ENCODE data around the gene COL24A1. TPM values are rescaled to one million over a fixed set of nuclear protein-coding genes. Genes with fewer than 3 reads are reported as not detected.

Gene COL24A1
- total and polyA plus RNA-seq, 5 donors from 2014 or later = 0.32 TPM; not detected in 4

GRCh38 chr1:86000601-86001000 is 156.0 kb downstream of the COL24A1 start:
- H3K36me3 Mint-ChIP-seq = no peaks in the 10 kb centered on the region
- no peaks in the 10 kb centered on the region for H3K27me3 Mint-ChIP-seq
- no peak for ATAC-seq (ENCODE audit: low read depth in 2 of 2)
- DNase-seq = no peak
- Histone ChIP-seq H3K27me3 (ENCODE audit: control insufficient read depth, insufficient read depth, low read length) (no peaks in the 10 kb centered on the region), H3K4me3 (ENCODE audit: low read depth, low read length) (no peak overlapping the region), H3K4me1 (ENCODE audit: control insufficient read depth, insufficient read depth, low read length, poor library complexity, severe bottlenecking) (no peaks in the 10 kb centered on the region), H3K36me3 (ENCODE audit: control insufficient read depth, insufficient read depth, low read length) (no peaks in the 10 kb centered on the region), H3K9me3 (ENCODE audit: control insufficient read depth in 2 of 2, low read length in 2 of 2) (no peaks in the 10 kb centered on the region), H3K27ac (ENCODE audit: insufficient read depth, low read length, poor library complexity, severe bottlenecking) (no peak overlapping the region)
- no peak overlapping the region for H3K4me3 Mint-ChIP-seq
- H3K4me1 Mint-ChIP-seq = no peaks in the 10 kb centered on the region
- no peak overlapping the region for H3K27ac Mint-ChIP-seq
- peaks cover 0 to 8% (median 4%) of the 10 kb centered on the region in 7 donors for H3K9me3 Mint-ChIP-seq

- no peak for ATAC-seq (ENCODE audit: low read depth in 2 of 2)
- H3K27ac Mint-ChIP-seq = no peak overlapping the region
- no peaks in the 10 kb centered on the region for H3K36me3 ChIP-seq (ENCODE audit: control insufficient read depth, insufficient read depth, low read length)
- no peaks in the 10 kb centered on the region for H3K9me3 ChIP-seq (ENCODE audit: control insufficient read depth in 2 of 2, low read length in 2 of 2)
- peaks cover 0 to 4% (median 0%) of the 10 kb centered on the region in 7 donors for H3K9me3 Mint-ChIP-seq
- H3K4me3 ChIP-seq (ENCODE audit: low read depth, low read length) = no peak overlapping the region
- no peak overlapping the region for H3K4me3 Mint-ChIP-seq
- H3K27ac ChIP-seq (ENCODE audit: insufficient read depth, low read length, poor library complexity, severe bottlenecking) = no peak overlapping the region
- H3K36me3 Mint-ChIP-seq = no peaks in the 10 kb centered on the region
- no peak for DNase-seq
- H3K27me3 ChIP-seq (ENCODE audit: control insufficient read depth, insufficient read depth, low read length) = no peaks in the 10 kb centered on the region
- H3K4me1 Mint-ChIP-seq = no peaks in the 10 kb centered on the region
- no peaks in the 10 kb centered on the region for H3K4me1 ChIP-seq (ENCODE audit: control insufficient read depth, insufficient read depth, low read length, poor library complexity, severe bottlenecking)
- no peaks in the 10 kb centered on the region for H3K27me3 Mint-ChIP-seq
Measured at GRCh38 chr1:85998105-85998855, 158.3 kb downstream of the COL24A1 start.

GRCh38 chr1:85992791-85993190 is 163.8 kb downstream of the COL24A1 start:
- no peak overlapping the region for H3K27ac ChIP-seq (ENCODE audit: insufficient read depth, low read length, poor library complexity, severe bottlenecking)
- ATAC-seq (ENCODE audit: low read depth in 2 of 2) (no peak), DNase-seq (no peak)
- H3K9me3 ChIP-seq (ENCODE audit: control insufficient read depth in 2 of 2, low read length in 2 of 2) = no peaks in the 10 kb centered on the region
- no peaks in the 10 kb centered on the region for H3K27me3 Mint-ChIP-seq
- H3K4me1 Mint-ChIP-seq = no peaks in the 10 kb centered on the region
- no peaks in the 10 kb centered on the region for H3K36me3 ChIP-seq (ENCODE audit: control insufficient read depth, insufficient read depth, low read length)
- peaks cover 0 to 2% (median 0%) of the 10 kb centered on the region in 7 donors for H3K9me3 Mint-ChIP-seq
- H3K27ac Mint-ChIP-seq = no peak overlapping the region
- H3K4me1 ChIP-seq (ENCODE audit: control insufficient read depth, insufficient read depth, low read length, poor library complexity, severe bottlenecking) = no peaks in the 10 kb centered on the region
- no peaks in the 10 kb centered on the region for H3K27me3 ChIP-seq (ENCODE audit: control insufficient read depth, insufficient read depth, low read length)
- H3K4me3 Mint-ChIP-seq = no peak overlapping the region
- no peak overlapping the region for H3K4me3 ChIP-seq (ENCODE audit: low read depth, low read length)
- no peaks in the 10 kb centered on the region for H3K36me3 Mint-ChIP-seq

- Histone ChIP-seq H3K27ac (ENCODE audit: insufficient read depth, low read length, poor library complexity, severe bottlenecking) (no peak overlapping the region), H3K36me3 (ENCODE audit: control insufficient read depth, insufficient read depth, low read length) (no peaks in the 10 kb centered on the region), H3K4me1 (ENCODE audit: control insufficient read depth, insufficient read depth, low read length, poor library complexity, severe bottlenecking) (no peaks in the 10 kb centered on the region), H3K9me3 (ENCODE audit: control insufficient read depth in 2 of 2, low read length in 2 of 2) (no peaks in the 10 kb centered on the region), H3K4me3 (ENCODE audit: low read depth, low read length) (no peak overlapping the region), H3K27me3 (ENCODE audit: control insufficient read depth, insufficient read depth, low read length) (no peaks in the 10 kb centered on the region)
- H3K27ac Mint-ChIP-seq = no peak overlapping the region
- H3K4me3 Mint-ChIP-seq = no peak overlapping the region
- no peaks in the 10 kb centered on the region for H3K36me3 Mint-ChIP-seq
- DNase-seq (no peak), ATAC-seq (ENCODE audit: low read depth in 2 of 2) (no peak)
- H3K4me1 Mint-ChIP-seq = no peaks in the 10 kb centered on the region
- no peaks in the 10 kb centered on the region for H3K27me3 Mint-ChIP-seq
- peaks cover 0 to 2% (median 0%) of the 10 kb centered on the region in 7 donors for H3K9me3 Mint-ChIP-seq
Measured at GRCh38 chr1:85991261-85991660, 165.3 kb downstream of the COL24A1 start.

GRCh38 chr1:85984636-85985035 is 171.9 kb downstream of the COL24A1 start:
- no peak overlapping the region for H3K27ac ChIP-seq (ENCODE audit: insufficient read depth, low read length, poor library complexity, severe bottlenecking)
- Mint-ChIP-seq H3K9me3 (peaks cover 0 to 7% (median 0%) of the 10 kb centered on the region in 7 donors), H3K27me3 (no peaks in the 10 kb centered on the region), H3K36me3 (no peaks in the 10 kb centered on the region), H3K4me1 (no peaks in the 10 kb centered on the region), H3K27ac (no peak overlapping the region), H3K4me3 (no peak overlapping the region)
- no peaks in the 10 kb centered on the region for H3K9me3 ChIP-seq (ENCODE audit: control insufficient read depth in 2 of 2, low read length in 2 of 2)
- H3K4me3 ChIP-seq (ENCODE audit: low read depth, low read length) = no peak overlapping the region
- no peaks in the 10 kb centered on the region for H3K36me3 ChIP-seq (ENCODE audit: control insufficient read depth, insufficient read depth, low read length)
- ATAC-seq (ENCODE audit: low read depth in 2 of 2) (no peak), DNase-seq (no peak)
- no peaks in the 10 kb centered on the region for H3K4me1 ChIP-seq (ENCODE audit: control insufficient read depth, insufficient read depth, low read length, poor library complexity, severe bottlenecking)
- H3K27me3 ChIP-seq (ENCODE audit: control insufficient read depth, insufficient read depth, low read length) = no peaks in the 10 kb centered on the region

- H3K9me3 Mint-ChIP-seq = peaks cover 0 to 8% (median 4%) of the 10 kb centered on the region in 7 donors
Measured at GRCh38 chr1:85983316-85983715, 173.3 kb downstream of the COL24A1 start.

GRCh38 chr1:85976516-85977205 is 179.9 kb downstream of the COL24A1 start:
- no peak overlapping the region for H3K27ac Mint-ChIP-seq
- Histone ChIP-seq H3K36me3 (ENCODE audit: control insufficient read depth, insufficient read depth, low read length) (no peaks in the 10 kb centered on the region), H3K27ac (ENCODE audit: insufficient read depth, low read length, poor library complexity, severe bottlenecking) (no peak overlapping the region), H3K4me3 (ENCODE audit: low read depth, low read length) (no peak overlapping the region), H3K4me1 (ENCODE audit: control insufficient read depth, insufficient read depth, low read length, poor library complexity, severe bottlenecking) (no peaks in the 10 kb centered on the region), H3K9me3 (ENCODE audit: control insufficient read depth in 2 of 2, low read length in 2 of 2) (no peaks in the 10 kb centered on the region), H3K27me3 (ENCODE audit: control insufficient read depth, insufficient read depth, low read length) (no peaks in the 10 kb centered on the region)
- no peaks in the 10 kb centered on the region for H3K4me1 Mint-ChIP-seq
- H3K4me3 Mint-ChIP-seq = no peak overlapping the region
- peaks cover 0 to 8% (median 6%) of the 10 kb centered on the region in 7 donors for H3K9me3 Mint-ChIP-seq
- DNase-seq (no peak), ATAC-seq (ENCODE audit: low read depth in 2 of 2) (no peak)
- H3K36me3 Mint-ChIP-seq = no peaks in the 10 kb centered on the region
- no peaks in the 10 kb centered on the region for H3K27me3 Mint-ChIP-seq

More at GRCh38 chr1:85983316-85983715, 173.3 kb downstream of the COL24A1 start:
- no peaks in the 10 kb centered on the region for H3K27me3 ChIP-seq (ENCODE audit: control insufficient read depth, insufficient read depth, low read length)
- H3K9me3 ChIP-seq (ENCODE audit: control insufficient read depth in 2 of 2, low read length in 2 of 2) = no peaks in the 10 kb centered on the region
- Mint-ChIP-seq H3K27ac (no peak overlapping the region), H3K4me1 (no peaks in the 10 kb centered on the region), H3K4me3 (no peak overlapping the region), H3K36me3 (no peaks in the 10 kb centered on the region), H3K27me3 (no peaks in the 10 kb centered on the region)
- DNase-seq (no peak), ATAC-seq (ENCODE audit: low read depth in 2 of 2) (no peak)
- H3K4me3 ChIP-seq (ENCODE audit: low read depth, low read length) = no peak overlapping the region
- no peaks in the 10 kb centered on the region for H3K36me3 ChIP-seq (ENCODE audit: control insufficient read depth, insufficient read depth, low read length)
- no peak overlapping the region for H3K27ac ChIP-seq (ENCODE audit: insufficient read depth, low read length, poor library complexity, severe bottlenecking)
- no peaks in the 10 kb centered on the region for H3K4me1 ChIP-seq (ENCODE audit: control insufficient read depth, insufficient read depth, low read length, poor library complexity, severe bottlenecking)
